Activated CD4-positive, alpha-beta T cell treated with anti-CD3 and anti-CD28 coated beads, Interleukin-2, amount 50 U/mL, for 4 hours (primary cell): ENCODE data around the gene LGALS3BP.

Source experiments
- DNase-seq, 2 experiments: peaks; one replicate each; pipeline ENCODE4 v3.0.0-alpha.2; 2020

The LGALS3BP gene

GRCh38 chr17:79012563-79013134 is 32.9 kb upstream of the LGALS3BP start:
- no peak for DNase-seq

- DNase-seq, result no peak
Observed at GRCh38 chr17:79011451-79012147, 31.9 kb upstream of the LGALS3BP start.

- DNase-seq, result no peak
Observed at GRCh38 chr17:79010304-79010646, 30.6 kb upstream of the LGALS3BP start.

GRCh38 chr17:79009397-79010303 is 29.9 kb upstream of the LGALS3BP start, which contains the start of gene CANT1:
TSS of gene CANT1 (minus strand) at chr17:79009764. CDS start at chr17:78997622, 12,142 bp downstream.
- DNase-seq, result peak; percentile 70 to 74

GRCh38 chr17:79008666-79009387 is 29.1 kb upstream of the LGALS3BP start:
- no peak for DNase-seq

GRCh38 chr17:79007504-79008381 is 28.0 kb upstream of the LGALS3BP start:
- DNase-seq, result no peak

- DNase-seq, result no peak
Observed at GRCh38 chr17:79006794-79007503, 27.2 kb upstream of the LGALS3BP start.

- DNase-seq, result no peak
Observed at GRCh38 chr17:79006046-79006445, 26.3 kb upstream of the LGALS3BP start.

GRCh38 chr17:79005063-79005861 is 25.5 kb upstream of the LGALS3BP start:
- no peak for DNase-seq

GRCh38 chr17:79003661-79004411 is 24.1 kb upstream of the LGALS3BP start:
- DNase-seq, result no peak

GRCh38 chr17:79002796-79003593 is 23.3 kb upstream of the LGALS3BP start:
- no peak for DNase-seq

GRCh38 chr17:79002291-79002690 is 22.6 kb upstream of the LGALS3BP start:
- no peak for DNase-seq

- DNase-seq, result no peak
Observed at GRCh38 chr17:79001190-79002020, 21.7 kb upstream of the LGALS3BP start.

GRCh38 chr17:79000396-79001189 is 20.9 kb upstream of the LGALS3BP start:
- DNase-seq, result no peak

- DNase-seq, result no peak
Observed at GRCh38 chr17:78999947-79000395, 20.2 kb upstream of the LGALS3BP start.

- DNase-seq, result no peak
Observed at GRCh38 chr17:78999056-78999768, 19.5 kb upstream of the LGALS3BP start.
